Small intestine (tissue), 7 donors: Measurements from ENCODE around the gene CPXM2. TPM values are rescaled to one million over a fixed set of nuclear protein-coding genes. Genes with fewer than 3 reads are reported as not detected.

ENCODE experiments used
- DNase-seq, 2 donors: peaks; one replicate each; pipeline versions ENCODE4 v3.0.0 to v3.0.0-alpha.2; 2013
- FAIRE-seq: peaks from 2 replicates; lab custom pipeline; 2012; peaks lifted over from hg19 to GRCh38; lab: Jason Lieb, UNC
- H3K27ac ChIP-seq, 3 donors: one replicate each; pipeline ENCODE4 v1.5.1; 2013; ENCODE audit warnings: low read length in 2 of 3, mild to moderate bottlenecking in 2 of 3, control low read depth in 1 of 3, inconsistent platforms in 1 of 3, low read depth in 1 of 3, moderate library complexity in 1 of 3
- H3K27me3 ChIP-seq, 3 donors: one replicate each; pipeline ENCODE4 v1.6.1; 2013; ENCODE audit warnings: low read length in 3 of 3, inconsistent platforms in 1 of 3; ENCODE audit not compliant: control insufficient read depth in 3 of 3, insufficient read depth in 3 of 3
- H3K36me3 ChIP-seq, 3 donors: one replicate each; pipeline ENCODE4 v1.6.1; 2013; ENCODE audit warnings: low read length in 3 of 3, inconsistent platforms in 1 of 3, low read depth in 1 of 3, mild to moderate bottlenecking in 1 of 3, moderate library complexity in 1 of 3; ENCODE audit not compliant: control insufficient read depth in 3 of 3, insufficient read depth in 2 of 3
- H3K4me1 ChIP-seq, 3 donors: one replicate each; pipeline ENCODE4 v1.6.1; 2013; ENCODE audit warnings: low read length in 2 of 3, inconsistent platforms in 1 of 3, low read depth in 1 of 3, mild to moderate bottlenecking in 1 of 3, moderate library complexity in 1 of 3; ENCODE audit not compliant: control insufficient read depth in 3 of 3, insufficient read depth in 2 of 3
- H3K4me3 ChIP-seq, 3 donors: one replicate each; pipeline ENCODE4 v1.5.1; 2013; ENCODE audit warnings: low read length in 3 of 3, control low read depth in 1 of 3, inconsistent platforms in 1 of 3, low read depth in 1 of 3, mild to moderate bottlenecking in 1 of 3, moderate library complexity in 1 of 3
- H3K9me3 ChIP-seq, 2 donors: one replicate each; pipeline ENCODE4 v1.6.1; 2013; ENCODE audit warnings: low read depth in 1 of 2, low read length in 1 of 2; ENCODE audit not compliant: control insufficient read depth in 2 of 2, insufficient read depth in 1 of 2
- WGBS, 3 donors: extraction: QIAGEN DNeasy Blood & Tissue Kit; methylation state at CpG; one replicate each; pipeline ENCODE4 v1.1.7; 2013; 5-methylcytosine and 5-hydroxymethylcytosine counted together
- polyA plus RNA-seq, 4 donors: library from polyadenylated mRNA; stranded (reverse) in 3 of 4; unstranded in 1 of 4; fragments of 200-250 nt in 3 of 4; fragments of 120-200 nt in 1 of 4; gene quantifications; one replicate each; pipeline versions ENCODE4 v1.2.1 to v1.2.3, GENCODE V29; 2013
- donor health status: healthy with polysubstance abuse.
- donor health status: control.
- donor health status: control.
- donor health status: Bipolar disorder and iron deficiency.
- donor health status: healthy.

CPXM2 gene
- polyA plus RNA-seq, 4 donors: 0.89 to 55.7 (median 3.6) TPM

DNA sequence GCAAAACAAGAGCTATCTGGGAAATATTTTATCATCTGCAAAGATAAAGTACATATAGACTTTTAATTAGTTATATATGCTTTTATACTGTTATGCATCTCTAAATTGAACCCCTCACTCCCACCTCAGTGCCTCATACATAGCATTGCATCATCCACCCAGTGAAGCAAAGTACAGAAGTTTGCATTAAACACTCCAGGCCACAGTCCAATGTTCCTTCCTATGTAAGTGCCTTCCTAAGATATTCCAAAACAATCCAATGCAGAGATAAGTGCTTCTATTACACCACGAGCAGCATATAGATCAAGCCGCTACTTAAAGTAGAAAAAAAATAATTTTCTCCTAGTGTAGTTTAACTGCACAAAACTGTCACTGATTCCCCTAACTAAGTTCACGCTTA lies 3.4 kb downstream of the CPXM2 start:
- Histone ChIP-seq H3K4me1 (peaks cover 0 to 32% (median 0%) of the 10 kb centered on the region in 3 donors), H3K9me3 (no peaks in the 10 kb centered on the region), H3K27me3 (peaks cover 0 to 6% (median 0%) of the 10 kb centered on the region in 3 donors), H3K4me3 (no peak overlapping the region), H3K36me3 (peaks cover 0 to under 1% (median 0%) of the 10 kb centered on the region in 3 donors), H3K27ac (peak overlapping the region in 1 of 3 donors; percentile 81)
- FAIRE-seq: no peak
- peak; percentile 70 to 80 for DNase-seq
- WGBS, 3 donors: 40 to 57% (median 48%) methylated on average over 3 of the region's 3 CpGs

DNA sequence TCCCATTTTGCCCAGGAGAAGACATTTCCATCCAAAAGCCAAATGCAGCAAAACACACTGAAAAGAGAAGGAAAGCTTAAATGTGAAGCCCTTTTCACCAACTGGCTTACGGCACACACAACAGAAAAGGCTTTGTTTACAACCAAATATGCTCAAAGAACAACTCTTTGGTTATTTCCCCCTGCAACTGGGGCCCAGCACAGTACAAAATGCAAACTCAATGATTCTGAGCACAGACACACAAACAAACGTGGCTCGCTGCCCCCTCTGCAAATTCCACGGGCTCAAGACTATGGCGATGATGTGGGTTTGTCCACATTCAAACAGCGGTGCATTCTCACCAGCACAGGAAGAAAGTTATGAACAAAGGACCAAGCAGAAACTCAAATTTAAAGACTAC lies 5.3 kb downstream of the CPXM2 start:
- 82 to 90% (median 83%) methylated on average over 6 of the region's 6 CpGs for WGBS, 3 donors
- H3K9me3 ChIP-seq: no peaks in the 10 kb centered on the region
- peaks cover 0 to 25% (median 0%) of the 10 kb centered on the region in 3 donors for H3K4me1 ChIP-seq
- no peak overlapping the region for H3K27ac ChIP-seq
- FAIRE-seq: no peak
- no peak overlapping the region for H3K4me3 ChIP-seq
- H3K36me3 ChIP-seq: peaks cover 0 to 10% (median 0%) of the 10 kb centered on the region in 3 donors
- no peak for DNase-seq
- H3K27me3 ChIP-seq: peaks cover 0 to 5% (median 0%) of the 10 kb centered on the region in 3 donors

DNA sequence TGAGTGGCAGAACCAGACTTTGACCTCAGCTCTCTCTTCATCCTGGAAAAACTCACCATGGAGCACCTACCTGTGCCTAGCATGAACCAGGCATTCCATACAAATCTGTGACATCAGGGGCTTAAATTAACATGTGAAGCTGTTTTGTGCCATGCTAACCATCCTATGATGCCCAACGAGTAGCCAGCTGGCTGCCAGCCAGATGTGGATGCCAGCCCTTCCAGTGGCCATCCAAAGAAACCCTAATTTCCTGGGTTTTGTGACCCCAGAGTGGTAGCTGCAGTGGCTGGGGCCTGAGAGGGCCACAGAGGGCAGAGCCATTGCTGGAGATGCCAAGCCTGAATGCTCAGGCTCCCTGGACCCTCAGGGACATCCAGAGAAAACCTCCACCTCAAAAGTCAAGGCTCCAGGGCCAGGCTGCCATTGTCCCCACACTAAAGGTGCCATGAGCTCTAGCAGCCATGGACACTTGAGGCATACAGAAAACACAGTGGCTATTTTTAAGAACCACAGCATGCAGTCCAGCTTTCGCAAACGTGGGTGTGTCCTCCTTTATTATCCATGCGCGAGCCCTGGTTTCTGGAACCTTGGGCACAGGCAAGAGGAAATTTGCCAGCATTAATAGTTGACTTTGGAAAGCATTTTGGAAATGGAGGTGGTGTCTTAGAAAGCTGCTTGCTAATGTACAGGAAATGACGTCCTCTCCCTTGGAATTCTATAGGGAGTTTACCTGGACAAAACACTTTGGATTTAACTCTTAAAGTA lies 6.0 kb downstream of the CPXM2 start:
- Histone ChIP-seq H3K4me1 (peaks cover 0 to 25% (median 0%) of the 10 kb centered on the region in 3 donors), H3K27me3 (peaks cover 0 to under 1% (median 0%) of the 10 kb centered on the region in 3 donors), H3K4me3 (no peak overlapping the region), H3K9me3 (no peaks in the 10 kb centered on the region), H3K36me3 (peaks cover 0 to 11% (median 0%) of the 10 kb centered on the region in 3 donors), H3K27ac (no peak overlapping the region)
- peak in 1 of 2 donors; percentile 24 for DNase-seq
- no peak for FAIRE-seq
- WGBS, 3 donors: 23 to 54% (median 31%) methylated on average over 6 of the region's 6 CpGs

DNA sequence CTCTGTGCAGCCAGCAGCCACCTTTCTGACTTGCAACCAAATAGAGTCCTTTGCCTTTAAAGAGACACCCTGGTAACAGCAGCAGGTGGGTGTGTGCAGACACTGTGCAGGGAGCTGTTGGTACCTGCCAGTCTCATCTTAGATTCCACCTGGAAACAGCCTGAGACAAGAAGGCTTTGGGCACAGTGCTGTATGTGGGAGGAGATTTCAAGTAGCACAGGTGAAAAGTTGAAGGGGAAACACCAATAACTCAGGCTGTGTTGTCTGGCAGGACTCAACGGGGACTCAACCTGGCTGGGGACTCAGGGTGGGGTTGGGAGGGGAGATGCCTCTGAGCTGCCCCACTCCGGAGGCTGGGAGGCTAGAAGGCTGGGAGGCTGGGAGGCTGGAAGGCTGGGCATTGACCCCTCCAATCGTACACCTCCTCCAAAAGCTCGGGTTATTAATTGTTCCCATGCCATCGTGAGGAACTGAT lies 6.7 kb downstream of the CPXM2 start:
- DNase-seq (no peak), FAIRE-seq (no peak)
- no peak overlapping the region for H3K27ac ChIP-seq
- H3K9me3 ChIP-seq: no peaks in the 10 kb centered on the region
- H3K4me3 ChIP-seq: no peak overlapping the region
- H3K4me1 ChIP-seq: peaks cover 0 to 25% (median 0%) of the 10 kb centered on the region in 3 donors
- no peaks in the 10 kb centered on the region for H3K27me3 ChIP-seq
- H3K36me3 ChIP-seq: peaks cover 0 to 11% (median 0%) of the 10 kb centered on the region in 3 donors
- 50 to 77% (median 56%) methylated on average over 5 of the region's 5 CpGs for WGBS, 3 donors

DNA sequence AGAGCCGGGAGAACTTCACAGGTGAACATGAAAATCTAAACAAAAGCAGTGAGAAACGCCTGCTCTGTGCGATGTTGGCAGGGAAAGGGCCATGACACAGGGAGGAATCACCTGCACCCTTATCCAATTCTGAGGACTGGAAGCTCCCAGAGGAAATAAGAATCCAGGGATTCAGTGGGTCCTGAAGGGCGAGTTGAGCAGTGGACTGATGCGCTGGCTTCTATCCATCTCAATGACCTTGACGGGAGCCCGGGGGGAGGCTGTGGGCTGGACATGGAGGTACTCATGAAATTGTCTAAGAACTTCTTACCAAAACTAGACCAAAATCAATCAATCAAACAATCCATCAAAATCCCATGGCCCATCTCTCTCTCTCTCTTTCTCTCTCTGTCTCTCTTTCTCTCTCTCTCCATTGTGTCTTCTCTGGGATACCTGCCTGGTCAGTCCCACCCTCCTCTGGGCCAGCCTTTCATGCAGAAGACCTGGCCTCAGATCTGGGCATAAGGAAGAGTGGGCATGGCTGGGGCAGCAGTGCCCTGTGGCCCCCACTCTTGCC lies 7.2 kb downstream of the CPXM2 start:
- H3K9me3 ChIP-seq: no peaks in the 10 kb centered on the region
- DNase-seq (no peak), FAIRE-seq (no peak)
- peaks cover 0 to 11% (median 0%) of the 10 kb centered on the region in 3 donors for H3K36me3 ChIP-seq
- H3K27ac ChIP-seq: no peak overlapping the region
- peaks cover 0 to 26% (median 0%) of the 10 kb centered on the region in 3 donors for H3K4me1 ChIP-seq
- H3K27me3 ChIP-seq: no peaks in the 10 kb centered on the region
- 80 to 90% (median 86%) methylated on average over 7 of the region's 7 CpGs for WGBS, 3 donors
- no peak overlapping the region for H3K4me3 ChIP-seq

DNA sequence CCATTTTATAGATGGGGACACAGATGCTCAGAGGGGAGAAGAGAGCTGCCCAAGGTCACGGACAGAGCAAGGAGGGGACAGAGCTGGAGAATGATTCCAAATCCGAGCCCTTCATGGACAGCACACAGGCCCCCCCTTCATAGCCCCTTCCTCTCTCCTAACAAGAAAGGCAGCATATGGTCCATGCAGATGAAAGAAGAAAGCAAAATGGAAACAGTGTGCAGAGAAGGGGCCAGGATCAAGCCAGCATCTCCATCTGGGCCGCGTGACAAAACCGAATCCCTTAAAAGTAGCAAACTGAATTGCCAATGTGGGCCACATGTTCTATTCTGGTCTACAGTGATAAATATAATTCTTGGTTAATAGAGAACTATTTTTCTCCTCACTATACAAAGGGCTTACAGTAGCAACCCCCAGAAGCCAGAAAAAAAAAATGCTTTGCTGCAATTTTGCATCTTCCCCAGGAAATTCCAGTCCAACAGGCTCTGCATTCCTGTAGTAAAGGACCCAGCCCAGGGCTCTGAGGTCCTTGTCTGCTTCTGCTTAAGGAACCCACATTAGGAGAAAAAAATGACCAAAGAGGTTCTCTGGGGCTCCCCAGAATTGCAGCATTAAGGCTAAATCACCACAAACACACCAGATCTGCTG lies 7.8 kb downstream of the CPXM2 start:
- Histone ChIP-seq H3K27me3 (no peaks in the 10 kb centered on the region), H3K4me3 (no peak overlapping the region), H3K27ac (no peak overlapping the region), H3K9me3 (no peaks in the 10 kb centered on the region), H3K4me1 (peaks cover 0 to 29% (median 0%) of the 10 kb centered on the region in 3 donors), H3K36me3 (peaks cover 0 to 13% (median 0%) of the 10 kb centered on the region in 3 donors)
- WGBS, 3 donors: 85 to 98% (median 86%) methylated on average over 5 of the region's 5 CpGs
- FAIRE-seq (no peak), DNase-seq (no peak)

DNA sequence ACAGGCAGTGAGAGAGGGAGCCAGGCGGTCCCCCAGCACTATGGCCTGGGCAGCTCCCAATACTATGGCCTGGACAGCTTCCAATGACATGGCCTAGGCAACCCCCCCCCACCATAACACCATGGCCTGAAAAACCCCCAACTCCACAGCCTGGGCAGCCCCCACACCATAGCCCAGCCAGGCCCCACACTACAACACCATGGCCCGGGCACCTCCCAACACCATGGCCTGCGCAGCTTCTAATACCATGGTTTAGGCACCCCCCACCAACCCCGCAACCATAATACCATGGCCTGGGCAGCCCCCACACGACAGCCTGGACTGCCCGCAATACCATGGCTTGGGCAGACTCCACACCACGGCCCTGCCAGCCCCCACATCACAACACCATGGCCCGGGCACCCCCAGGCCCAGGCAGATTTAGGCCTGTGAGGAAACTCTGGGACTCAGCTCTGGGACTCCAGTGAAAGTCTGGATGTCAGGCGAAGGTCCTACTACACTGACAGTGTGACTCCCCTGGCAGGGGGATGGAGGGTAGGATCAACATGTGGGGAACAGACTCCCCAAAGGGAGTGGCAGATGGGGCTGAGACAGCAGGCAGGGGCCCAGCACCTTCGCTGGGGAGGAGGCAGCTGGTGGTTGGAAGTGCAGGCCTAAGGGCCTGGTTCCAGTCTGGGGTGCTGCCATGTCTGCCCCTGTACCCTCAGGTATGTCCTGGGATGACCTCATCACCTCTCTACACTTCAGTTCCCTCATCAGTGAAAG lies 8.7 kb downstream of the CPXM2 start:
- no peaks in the 10 kb centered on the region for H3K27me3 ChIP-seq
- H3K4me3 ChIP-seq: no peak overlapping the region
- H3K27ac ChIP-seq: no peak overlapping the region
- FAIRE-seq: no peak
- DNase-seq: no peak
- WGBS, 3 donors: 90 to 93% (median 91%) methylated on average over 10 of the region's 10 CpGs
- no peaks in the 10 kb centered on the region for H3K9me3 ChIP-seq
- H3K36me3 ChIP-seq: peaks cover 0 to 17% (median 0%) of the 10 kb centered on the region in 3 donors
- H3K4me1 ChIP-seq: peaks cover 0 to 31% (median 0%) of the 10 kb centered on the region in 3 donors
